ENCODE data around the gene GPAM. TPM values are rescaled to one million over a fixed set of nuclear protein-coding genes. Genes with fewer than 3 reads are reported as not detected.

The GPAM gene
- total and polyA plus RNA-seq, 2 of the 8 experiments (the other 6 are each of a cell fraction or from before 2014, with no cell fraction given): 5.5 to 15.5 TPM

GRCh38 chr10:112213836-112214235 is 30.3 kb upstream of the GPAM start:
- no peaks in the 10 kb centered on the region for H3K79me2 ChIP-seq (ENCODE audit: control insufficient read depth in 1 of 2, insufficient read depth in 2 of 2, low read length in 2 of 2)
- no peak overlapping the region for H3K14ac ChIP-seq (ENCODE audit: insufficient read length)
- H2BK5ac ChIP-seq (ENCODE audit: low read depth, low read length): no peak overlapping the region
- H3K56ac ChIP-seq (replicated peaks; ENCODE audit: insufficient read length, low read depth, low read length): no peak overlapping the region
- no peak overlapping the region for H3K9ac ChIP-seq (replicated peaks in 1 of 4; ENCODE audit: extremely low read depth in 1 of 4, low read depth in 3 of 4, low read length in 3 of 4)
- no peak overlapping the region for H2AFZ ChIP-seq (ENCODE audit: low read length)
- no peak overlapping the region for H2AK5ac ChIP-seq (ENCODE audit: low read depth, low read length)
- ChIA-PET CTCF (ENCODE audit: partially characterized antibody) (interaction anchor here (1.0 to 1.5 kb wide), 2 partner anchors 42 to 94 kb away, joined by 3 to 4 read pairs; no protein-coding TSS in a partner anchor), POLR2A (ENCODE audit: partially characterized antibody) (interaction anchor here (1.1 kb wide), 1 partner anchor 9 kb away, joined by 3 read pairs; no protein-coding TSS in a partner anchor)
- no peak overlapping the region for H2BK20ac ChIP-seq (ENCODE audit: low read length)
- no peak for DNase-seq (ENCODE audit: low read depth in 1 of 2, low spot score in 2 of 2)
- H3K4me2 ChIP-seq (ENCODE audit: insufficient read depth in 1 of 2, low read depth in 2 of 2, low read length in 2 of 2): no peak overlapping the region
- no peak overlapping the region for H3K18ac ChIP-seq (ENCODE audit: extremely low read depth, low read length)
- no peak overlapping the region for H3K4ac ChIP-seq (replicated peaks; ENCODE audit: insufficient read length, low read depth, low read length)
- H4K8ac ChIP-seq (ENCODE audit: extremely low read depth, insufficient read depth, low read length): no peak overlapping the region
- H3K27ac ChIP-seq (ENCODE audit: low read depth, low read length): no peak overlapping the region
- no peaks in the 10 kb centered on the region for H3K9me3 ChIP-seq (ENCODE audit: insufficient read depth in 2 of 2, low read depth in 1 of 2, low read length in 1 of 2)
- no peaks in the 10 kb centered on the region for H3K27me3 ChIP-seq (replicated peaks in 1 of 4; ENCODE audit: control insufficient read depth in 3 of 4, extremely low read depth in 1 of 4, insufficient read depth in 3 of 4, low read length in 3 of 4)
- no peaks in the 10 kb centered on the region for H3K79me1 ChIP-seq (ENCODE audit: low read depth, low read length)
- FAIRE-seq: no peak
- 92% methylated on average over 4 of the region's 4 CpGs; no CpG with 5 or more reads in 1 of the 2 experiments for WGBS, 2 experiments (ENCODE audit: extremely low coverage in 1 of 2, insufficient coverage in 1 of 2, insufficient read length in 1 of 2, insufficient replicate concordance in 2 of 2, low coverage in 1 of 2, low lambda C conversion rate in 2 of 2, missing lambda C conversion rate in 1 of 2)
- H3K4me1 ChIP-seq (replicated peaks in 1 of 4; ENCODE audit: control insufficient read depth in 3 of 4, insufficient read depth in 4 of 4, low read length in 3 of 4): peaks cover 0 to 3% (median 1%) of the 10 kb centered on the region in 4 experiments; a peak in 2 of 7 replicates
- H2BK12ac ChIP-seq (ENCODE audit: low read depth, low read length): no peak overlapping the region
- H3K4me3 ChIP-seq (ENCODE audit: extremely low read depth in 1 of 4, insufficient read depth in 2 of 4, low read depth in 3 of 4, low read length in 4 of 4): no peak overlapping the region
- no peak overlapping the region for H4K91ac ChIP-seq (replicated peaks; ENCODE audit: insufficient read length, low read length)
- H4K5ac ChIP-seq (ENCODE audit: insufficient read length, low read depth, low read length): no peak overlapping the region
- no peaks in the 10 kb centered on the region for H3K36me3 ChIP-seq (ENCODE audit: control insufficient read depth in 2 of 4, insufficient read depth in 4 of 4, low read length in 3 of 4)
- H3K23ac ChIP-seq (ENCODE audit: insufficient read length): no peak overlapping the region
- no peaks in the 10 kb centered on the region for H3K23me2 ChIP-seq (ENCODE audit: low read depth, low read length)
- H4K20me1 ChIP-seq (replicated peaks in 1 of 2; ENCODE audit: control insufficient read depth in 1 of 2, insufficient read depth in 2 of 2, low read length in 2 of 2): no peaks in the 10 kb centered on the region
- no peak overlapping the region for H2BK120ac ChIP-seq (replicated peaks; ENCODE audit: low read depth, low read length)
- no peak overlapping the region for H2BK15ac ChIP-seq (ENCODE audit: low read length)
- no peak for TF ChIP-seq POU5F1 (IDR thresholded peaks at IDR 0.05; ENCODE audit: low read depth, low read length)
- TF ChIP-seq YY1 (IDR thresholded peaks at IDR 0.05; ENCODE audit: low read depth, low read length): no peak
- TF ChIP-seq GABPA (IDR thresholded peaks at IDR 0.05; ENCODE audit: borderline replicate concordance, insufficient read depth, low read length): no peak
- no peak for TF ChIP-seq FOSL1 (IDR thresholded peaks at IDR 0.05; ENCODE audit: insufficient read depth, low read depth, low read length)
- TF ChIP-seq BCL11A (IDR thresholded peaks at IDR 0.05; ENCODE audit: low read depth in 2 of 2, low read length in 2 of 2): no peak
- no peak for TF ChIP-seq CHD2 (IDR thresholded peaks at IDR 0.05; ENCODE audit: low read length)
- TF ChIP-seq MAX (IDR thresholded peaks at IDR 0.05): no peak
- TF ChIP-seq, protein P1, sequence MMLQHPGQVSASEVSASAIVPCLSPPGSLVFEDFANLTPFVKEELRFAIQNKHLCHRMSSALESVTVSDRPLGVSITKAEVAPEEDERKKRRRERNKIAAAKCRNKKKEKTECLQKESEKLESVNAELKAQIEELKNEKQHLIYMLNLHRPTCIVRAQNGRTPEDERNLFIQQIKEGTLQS (IDR thresholded peaks at IDR 0.05; ENCODE audit: insufficient read depth, low read depth, low read length): no peak
- TF ChIP-seq RFX5 (IDR thresholded peaks at IDR 0.05; ENCODE audit: borderline replicate concordance, low read depth, low read length): no peak
- no peak for TF ChIP-seq TEAD4 (IDR thresholded peaks at IDR 0.05; ENCODE audit: low read depth, low read length)
- TF ChIP-seq TCF12 (IDR thresholded peaks at IDR 0.05; ENCODE audit: low read depth, low read length): no peak
- TF ChIP-seq, protein P2, sequence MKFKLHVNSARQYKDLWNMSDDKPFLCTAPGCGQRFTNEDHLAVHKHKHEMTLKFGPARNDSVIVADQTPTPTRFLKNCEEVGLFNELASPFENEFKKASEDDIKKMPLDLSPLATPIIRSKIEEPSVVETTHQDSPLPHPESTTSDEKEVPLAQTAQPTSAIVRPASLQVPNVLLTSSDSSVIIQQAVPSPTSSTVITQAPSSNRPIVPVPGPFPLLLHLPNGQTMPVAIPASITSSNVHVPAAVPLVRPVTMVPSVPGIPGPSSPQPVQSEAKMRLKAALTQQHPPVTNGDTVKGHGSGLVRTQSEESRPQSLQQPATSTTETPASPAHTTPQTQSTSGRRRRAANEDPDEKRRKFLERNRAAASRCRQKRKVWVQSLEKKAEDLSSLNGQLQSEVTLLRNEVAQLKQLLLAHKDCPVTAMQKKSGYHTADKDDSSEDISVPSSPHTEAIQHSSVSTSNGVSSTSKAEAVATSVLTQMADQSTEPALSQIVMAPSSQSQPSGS (IDR thresholded peaks at IDR 0.05; ENCODE audit: low read length): no peak
- TF ChIP-seq CEBPB (IDR thresholded peaks at IDR 0.05; ENCODE audit: low read depth, low read length): no peak

All from H1 (cell line).